ENCODE results near the gene SYCP1.
A peak's percentile ranks its signal among the peaks of the same experiment; 100 is the strongest.
"Not testable (repeated sequence)": the region's sequence is repeated elsewhere in the genome, so short reads cannot be mapped to it uniquely, and the experiment has no call there.

Gene SYCP1

GRCh38 chr1:114976891-114977290 is 122.2 kb downstream of the SYCP1 start:
- DNase-seq = no peak

- DNase-seq = peak; percentile 56
These were observed 124.7 kb downstream of the SYCP1 start for GRCh38 chr1:114979278-114979891.

- DNase-seq = no peak
These were observed 127.6 kb downstream of the SYCP1 start for GRCh38 chr1:114982251-114982650.

- DNase-seq = no peak
These were observed 131.6 kb downstream of the SYCP1 start for GRCh38 chr1:114986286-114986685.

- no peak for DNase-seq
These were observed 133.4 kb downstream of the SYCP1 start for GRCh38 chr1:114988095-114988494.

GRCh38 chr1:114997510-114998289 is 143.0 kb downstream of the SYCP1 start:
- no peak for DNase-seq

GRCh38 chr1:115006191-115006590 is 151.5 kb downstream of the SYCP1 start:
- DNase-seq = no peak

- DNase-seq = no peak
These were observed 157.3 kb downstream of the SYCP1 start for GRCh38 chr1:115012006-115012405.

- no peak for DNase-seq
These were observed 157.8 kb downstream of the SYCP1 start for GRCh38 chr1:115012434-115012833.

GRCh38 chr1:115013792-115014191 is 159.1 kb downstream of the SYCP1 start:
- DNase-seq = no peak

- DNase-seq = not testable (repeated sequence)
These were observed 164.9 kb downstream of the SYCP1 start for GRCh38 chr1:115019549-115019948.

GRCh38 chr1:115021145-115021544 is 166.5 kb downstream of the SYCP1 start:
- no peak for DNase-seq

- DNase-seq = no peak
These were observed 168.9 kb downstream of the SYCP1 start for GRCh38 chr1:115023593-115023992.

GRCh38 chr1:115029526-115029925 is 174.9 kb downstream of the SYCP1 start, which contains the start of gene TSHB:
Gene TSHB, plus strand, starts transcription at chr1:115029826. Its CDS starts 3,537 bp downstream, at chr1:115033363.
- no peak for DNase-seq

GRCh38 chr1:115031595-115031994 is 176.9 kb downstream of the SYCP1 start:
- DNase-seq = no peak

GRCh38 chr1:115035652-115036051 is 181.0 kb downstream of the SYCP1 start:
- no peak for DNase-seq

GRCh38 chr1:115036814-115037507 is 182.3 kb downstream of the SYCP1 start:
- DNase-seq = no peak

- DNase-seq = no peak
These were observed 185.8 kb downstream of the SYCP1 start for GRCh38 chr1:115040501-115040900.

GRCh38 chr1:115041654-115042053 is 187.0 kb downstream of the SYCP1 start:
- peak; percentile 26 for DNase-seq

All from EL (cell line).